Measurements from ENCODE around the gene CHRDL2. TPM values are rescaled to one million over a fixed set of nuclear protein-coding genes. Genes with fewer than 3 reads are reported as not detected.

Gene CHRDL2
- total RNA-seq, 1 donor from 2014 or later: 1.4 TPM

DNA sequence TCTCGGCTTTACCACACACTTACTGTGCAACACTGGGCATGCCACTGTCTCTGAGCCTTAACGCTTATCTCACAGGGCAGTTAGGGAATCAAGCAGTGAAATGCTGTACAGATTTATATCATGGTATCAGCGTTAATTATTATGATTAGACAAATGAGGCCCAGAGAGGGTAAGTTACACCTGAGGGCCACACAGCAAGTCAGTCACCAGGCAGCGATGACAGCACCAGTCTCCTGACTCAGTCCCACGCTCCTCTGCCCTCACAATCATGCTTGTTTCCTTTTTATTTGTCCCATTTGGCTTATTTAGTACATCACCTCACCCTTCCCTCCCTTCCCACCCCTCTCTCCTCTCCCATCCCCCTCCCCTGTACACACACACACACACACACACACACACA lies 12.2 kb downstream of the CHRDL2 start:
- Mint-ChIP-seq H3K9me3 (no peaks in the 10 kb centered on the region), H3K4me1 (ENCODE audit: unreplicated experiment) (peaks cover 13% of the 10 kb centered on the region), H3K27me3 (peaks cover 25% of the 10 kb centered on the region), H3K27ac (no peak overlapping the region), H3K4me3 (no peak overlapping the region), H3K36me3 (no peaks in the 10 kb centered on the region)
- DNase-seq (ENCODE audit: extremely low spot score, unreplicated experiment): no peak
- TF ChIP-seq CTCF (conservative IDR thresholded peaks at IDR 0.05): no peak

DNA sequence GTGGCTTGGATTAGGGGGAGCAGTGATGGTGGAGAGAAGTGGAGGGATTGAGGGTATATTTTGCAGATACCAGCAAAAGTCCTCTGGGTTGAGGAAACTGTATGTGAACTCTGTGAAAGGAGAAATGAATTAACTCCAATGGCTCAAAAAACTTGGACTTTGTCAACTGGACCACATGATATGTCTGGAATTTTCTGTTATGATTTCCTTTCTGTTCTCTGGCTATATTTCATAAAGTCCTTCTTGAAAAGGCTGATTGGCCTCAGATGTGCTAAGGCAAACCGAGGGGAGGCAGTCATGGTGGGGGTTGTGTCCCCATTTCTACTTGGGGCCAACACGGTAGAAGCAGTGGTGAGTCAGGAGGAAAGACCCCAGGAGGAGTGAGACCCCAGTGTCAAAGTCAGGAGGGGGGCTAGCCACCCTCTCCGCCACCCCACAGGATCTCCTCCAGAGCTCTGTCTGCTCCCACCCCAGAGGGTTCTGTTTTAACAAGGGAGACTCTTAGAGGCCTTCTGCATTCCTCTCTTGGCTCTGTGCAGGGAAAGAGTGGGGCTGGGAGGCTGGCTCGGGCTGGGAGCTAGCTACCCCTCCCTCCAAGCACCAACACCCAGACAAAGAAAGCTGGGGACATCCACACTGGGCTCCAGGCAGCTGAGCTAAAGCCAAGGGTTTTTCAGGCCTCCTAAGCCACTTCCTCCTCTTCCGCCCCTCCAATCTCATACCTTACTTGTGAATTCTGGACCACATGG lies 13.8 kb downstream of the CHRDL2 start:
- Mint-ChIP-seq H3K9me3 (no peaks in the 10 kb centered on the region), H3K4me1 (ENCODE audit: unreplicated experiment) (peaks cover 18% of the 10 kb centered on the region), H3K27me3 (peaks cover 14% of the 10 kb centered on the region), H3K27ac (no peak overlapping the region), H3K4me3 (no peak overlapping the region), H3K36me3 (no peaks in the 10 kb centered on the region)
- no peak for DNase-seq (ENCODE audit: extremely low spot score, unreplicated experiment)
- no peak for TF ChIP-seq CTCF (conservative IDR thresholded peaks at IDR 0.05)

GRCh38 chr11:74714904-74715303 lies 16.3 kb downstream of the CHRDL2 start:
- no peak for TF ChIP-seq CTCF (conservative IDR thresholded peaks at IDR 0.05)
- Mint-ChIP-seq H3K36me3 (no peaks in the 10 kb centered on the region), H3K27ac (no peak overlapping the region), H3K4me3 (no peak overlapping the region), H3K27me3 (peaks cover 10% of the 10 kb centered on the region), H3K9me3 (no peaks in the 10 kb centered on the region), H3K4me1 (ENCODE audit: unreplicated experiment) (peaks cover 20% of the 10 kb centered on the region)
- DNase-seq (ENCODE audit: extremely low spot score, unreplicated experiment): no peak

- TF ChIP-seq CTCF (conservative IDR thresholded peaks at IDR 0.05): no peak
- H3K36me3 Mint-ChIP-seq: no peaks in the 10 kb centered on the region
- H3K4me3 Mint-ChIP-seq: no peak overlapping the region
- peaks cover 10% of the 10 kb centered on the region for H3K27me3 Mint-ChIP-seq
- DNase-seq (ENCODE audit: extremely low spot score, unreplicated experiment): no peak
- no peak overlapping the region for H3K27ac Mint-ChIP-seq
- peaks cover 25% of the 10 kb centered on the region for H3K4me1 Mint-ChIP-seq (ENCODE audit: unreplicated experiment)
- no peaks in the 10 kb centered on the region for H3K9me3 Mint-ChIP-seq
Measured at GRCh38 chr11:74713686-74714085, 17.5 kb downstream of the CHRDL2 start.

GRCh38 chr11:74710281-74710938 lies 20.8 kb downstream of the CHRDL2 start:
- peak overlapping the region; percentile 43 for H3K27ac Mint-ChIP-seq
- peaks cover 3% of the 10 kb centered on the region for H3K27me3 Mint-ChIP-seq
- H3K4me1 Mint-ChIP-seq (ENCODE audit: unreplicated experiment): peaks cover 26% of the 10 kb centered on the region

More at GRCh38 chr11:74710281-74710938, 20.8 kb downstream of the CHRDL2 start:
- DNase-seq (ENCODE audit: extremely low spot score, unreplicated experiment): no peak
- Mint-ChIP-seq H3K36me3 (no peaks in the 10 kb centered on the region), H3K9me3 (no peaks in the 10 kb centered on the region), H3K4me3 (peak overlapping the region; percentile 32)
- TF ChIP-seq CTCF (conservative IDR thresholded peaks at IDR 0.05): no peak

All from type B pancreatic cell (in vitro differentiated cells).